ENCODE measurements around the gene CHD2.

GRCh38 chr15:92907896-92908712 is 8.0 kb downstream of the CHD2 start:
- TF ChIP-seq, protein P1, sequence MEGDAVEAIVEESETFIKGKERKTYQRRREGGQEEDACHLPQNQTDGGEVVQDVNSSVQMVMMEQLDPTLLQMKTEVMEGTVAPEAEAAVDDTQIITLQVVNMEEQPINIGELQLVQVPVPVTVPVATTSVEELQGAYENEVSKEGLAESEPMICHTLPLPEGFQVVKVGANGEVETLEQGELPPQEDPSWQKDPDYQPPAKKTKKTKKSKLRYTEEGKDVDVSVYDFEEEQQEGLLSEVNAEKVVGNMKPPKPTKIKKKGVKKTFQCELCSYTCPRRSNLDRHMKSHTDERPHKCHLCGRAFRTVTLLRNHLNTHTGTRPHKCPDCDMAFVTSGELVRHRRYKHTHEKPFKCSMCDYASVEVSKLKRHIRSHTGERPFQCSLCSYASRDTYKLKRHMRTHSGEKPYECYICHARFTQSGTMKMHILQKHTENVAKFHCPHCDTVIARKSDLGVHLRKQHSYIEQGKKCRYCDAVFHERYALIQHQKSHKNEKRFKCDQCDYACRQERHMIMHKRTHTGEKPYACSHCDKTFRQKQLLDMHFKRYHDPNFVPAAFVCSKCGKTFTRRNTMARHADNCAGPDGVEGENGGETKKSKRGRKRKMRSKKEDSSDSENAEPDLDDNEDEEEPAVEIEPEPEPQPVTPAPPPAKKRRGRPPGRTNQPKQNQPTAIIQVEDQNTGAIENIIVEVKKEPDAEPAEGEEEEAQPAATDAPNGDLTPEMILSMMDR (IDR thresholded peaks at IDR 0.05): no peak
- TF ChIP-seq POLR2A (IDR thresholded peaks at IDR 0.05): no peak
